HEK293 (cell line): ENCODE data around the gene MOB3C.

Experiments used
- CTCF ChIA-PET: fragments of 350-600 bp; formaldehyde crosslinking; extraction: SDS; loops from one replicate; lab custom pipeline; 2021; ENCODE audit warnings: antibody characterized with exemption; lab: Yijun Ruan, JAX
- POLR2A ChIA-PET: fragments of 300-600 bp; formaldehyde crosslinking; extraction: SDS; loops from one replicate; lab custom pipeline; 2020; ENCODE audit warnings: antibody characterized with exemption, inconsistent platforms; lab: Yijun Ruan, JAX
- H3K27ac ChIP-seq: fragments of 200-500 bp; sonication (Bioruptor generic); 2 replicates; pipeline ENCODE4 v1.5.1; 2014; ENCODE audit warnings: low read depth, low read length, control low read depth, inconsistent platforms; ENCODE audit errors: extremely low read depth
- H3K36me3 ChIP-seq, 2 experiments: fragments of 200-500 bp in 1 of 2; sonication (Bioruptor generic) in 1 of 2; 1 replicate in 1 of 2; 2 replicates in 1 of 2; pipeline ENCODE4 v1.5.1; 2014 to 2017; ENCODE audit warnings: inconsistent platforms in 2 of 2, low read length in 2 of 2; ENCODE audit not compliant: control insufficient read depth in 2 of 2, insufficient read depth in 1 of 2
- H3K4me1 ChIP-seq: fragments of 200-500 bp; sonication (Bioruptor generic); 2 replicates; pipeline ENCODE4 v1.5.1; 2014; ENCODE audit warnings: mild to moderate bottlenecking, low read length, inconsistent platforms; ENCODE audit not compliant: control insufficient read depth, insufficient read depth
- H3K4me3 ChIP-seq: 2 replicates; pipeline ENCODE4 v1.5.1; 2011; ENCODE audit warnings: low read depth, mild to moderate bottlenecking, control low read depth, low read length, moderate library complexity
- H3K9me3 ChIP-seq: fragments of 200-500 bp; sonication (Bioruptor generic); 2 replicates; pipeline ENCODE4 v1.5.1; 2014; ENCODE audit warnings: low read depth, low read length, inconsistent platforms; ENCODE audit not compliant: control insufficient read depth, insufficient read depth
- BCL11A ChIP-seq: fragments of 450-650 bp; formaldehyde crosslinking; IDR thresholded peaks from 2 replicates; pipeline ENCODE4 v1.5.1; 2016; ENCODE audit warnings: low read depth, missing biosample characterization, missing genetic modification characterization
- GFI1B ChIP-seq: fragments of 450-650 bp; formaldehyde crosslinking; IDR thresholded peaks from 2 replicates; pipeline ENCODE4 v1.5.1; 2016; ENCODE audit warnings: missing biosample characterization, missing genetic modification characterization
- MEIS1 ChIP-seq: sonication (generic); formaldehyde crosslinking; IDR thresholded peaks from 2 replicates; pipeline ENCODE4 v1.8.1; 2022; ENCODE audit warnings: missing genetic modification reagents, mild to moderate bottlenecking, borderline replicate concordance
- REPIN1 ChIP-seq: fragments of 450-650 bp; formaldehyde crosslinking; IDR thresholded peaks from 2 replicates; pipeline ENCODE4 v1.5.1; 2017; ENCODE audit warnings: missing biosample characterization, missing genetic modification characterization, low read depth
- ZBTB20 ChIP-seq: fragments of 450-650 bp; formaldehyde crosslinking; IDR thresholded peaks from 2 replicates; pipeline ENCODE4 v1.5.1; 2016; ENCODE audit warnings: missing biosample characterization, missing genetic modification characterization
- ZIC2 ChIP-seq: fragments of 450-650 bp; formaldehyde crosslinking; IDR thresholded peaks from 2 replicates; pipeline ENCODE4 v1.5.1; 2016; ENCODE audit warnings: missing biosample characterization, missing genetic modification characterization
- ZNF112 ChIP-seq: fragments of 450-650 bp; formaldehyde crosslinking; IDR thresholded peaks from 2 replicates; pipeline ENCODE4 v1.5.0; 2017; ENCODE audit warnings: missing biosample characterization, missing genetic modification characterization
- ZNF174 ChIP-seq: fragments of 450-650 bp; formaldehyde crosslinking; IDR thresholded peaks from 2 replicates; pipeline ENCODE4 v1.5.0; 2017; ENCODE audit warnings: missing biosample characterization, mild to moderate bottlenecking, missing genetic modification characterization
- ZNF302 ChIP-seq: fragments of 450-650 bp; formaldehyde crosslinking; IDR thresholded peaks from 2 replicates; pipeline ENCODE4 v1.5.1; 2016; ENCODE audit warnings: missing biosample characterization, missing genetic modification characterization, low read depth
- ZNF416 ChIP-seq: fragments of 450-650 bp; formaldehyde crosslinking; IDR thresholded peaks from 2 replicates; pipeline ENCODE4 v1.5.1; 2016; ENCODE audit warnings: missing biosample characterization, missing genetic modification characterization
- ZNF548 ChIP-seq: fragments of 450-650 bp; formaldehyde crosslinking; IDR thresholded peaks from 2 replicates; pipeline ENCODE4 v1.5.1; 2016; ENCODE audit warnings: missing biosample characterization, missing genetic modification characterization
- ZNF561 ChIP-seq: fragments of 450-650 bp; IDR thresholded peaks from 2 replicates; pipeline ENCODE4 v1.5.1; 2018; ENCODE audit warnings: missing biosample characterization, missing genetic modification characterization, borderline replicate concordance
- ZNF600 ChIP-seq: fragments of 450-650 bp; formaldehyde crosslinking; IDR thresholded peaks from 2 replicates; pipeline ENCODE4 v1.5.1; 2016; ENCODE audit warnings: missing biosample characterization, missing genetic modification characterization
- ZNF677 ChIP-seq: fragments of 450-650 bp; IDR thresholded peaks from 2 replicates; pipeline ENCODE4 v1.5.0; 2018; ENCODE audit warnings: missing biosample characterization, mild to moderate bottlenecking, missing genetic modification characterization, moderate library complexity
- TF ChIP-seq, protein P1 (sequence below): fragments of 450-650 bp; formaldehyde crosslinking; IDR thresholded peaks from 2 replicates; pipeline ENCODE4 v1.5.1; 2016; ENCODE audit warnings: missing biosample characterization, missing genetic modification characterization
- TF ChIP-seq, protein P2 (sequence below): fragments of 450-650 bp; formaldehyde crosslinking; conservative IDR thresholded peaks from 2 replicates; pipeline ENCODE4 v1.5.1; 2016; ENCODE audit warnings: low read depth, missing biosample characterization, missing genetic modification characterization
- TF ChIP-seq, protein P3 (sequence below): fragments of 450-650 bp; formaldehyde crosslinking; IDR thresholded peaks from 2 replicates; pipeline ENCODE4 v1.5.1; 2016; ENCODE audit warnings: missing biosample characterization, missing genetic modification characterization
- TF ChIP-seq, protein P4 (sequence below): fragments of 450-650 bp; formaldehyde crosslinking; IDR thresholded peaks from 2 replicates; pipeline ENCODE4 v1.5.1; 2016; ENCODE audit warnings: missing biosample characterization, missing genetic modification characterization
- TF ChIP-seq, protein P5 (sequence below): fragments of 450-650 bp; formaldehyde crosslinking; IDR thresholded peaks from 2 replicates; pipeline ENCODE4 v1.5.1; 2016; ENCODE audit warnings: missing biosample characterization, missing genetic modification characterization
- TF ChIP-seq, protein P6 (sequence below): fragments of 450-650 bp; formaldehyde crosslinking; IDR thresholded peaks from 2 replicates; pipeline ENCODE4 v1.5.1; 2017; ENCODE audit warnings: missing biosample characterization, mild to moderate bottlenecking, missing genetic modification characterization, moderate library complexity

MOB3C gene

DNA sequence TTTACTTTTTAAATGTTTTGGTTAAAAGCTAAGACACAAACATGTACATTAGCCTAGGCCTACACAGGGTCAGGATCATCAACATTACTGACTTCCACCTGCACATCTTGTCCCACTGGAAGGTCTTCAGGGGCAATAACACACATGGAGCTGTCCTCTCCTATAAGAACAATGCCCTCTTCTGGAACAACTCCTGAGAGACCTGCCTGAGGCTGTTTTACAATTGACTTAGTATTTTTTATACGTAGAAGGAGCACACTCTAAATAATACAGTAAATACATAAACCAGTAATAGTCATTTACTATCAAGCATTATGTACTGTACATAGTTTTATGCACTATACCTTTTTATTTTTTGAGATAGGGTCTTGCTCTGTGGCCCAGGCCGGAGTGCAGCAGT lies 14.1 kb upstream of the MOB3C start (continued):
- no peak for TF ChIP-seq REPIN1 (tag by site-specific recombination)
- TF ChIP-seq ZNF548 (tag by site-specific recombination): no peak
- TF ChIP-seq ZNF112 (tag by site-specific recombination): no peak
- no peak for TF ChIP-seq ZNF416 (tag by site-specific recombination)
- no peak for TF ChIP-seq ZNF600

DNA sequence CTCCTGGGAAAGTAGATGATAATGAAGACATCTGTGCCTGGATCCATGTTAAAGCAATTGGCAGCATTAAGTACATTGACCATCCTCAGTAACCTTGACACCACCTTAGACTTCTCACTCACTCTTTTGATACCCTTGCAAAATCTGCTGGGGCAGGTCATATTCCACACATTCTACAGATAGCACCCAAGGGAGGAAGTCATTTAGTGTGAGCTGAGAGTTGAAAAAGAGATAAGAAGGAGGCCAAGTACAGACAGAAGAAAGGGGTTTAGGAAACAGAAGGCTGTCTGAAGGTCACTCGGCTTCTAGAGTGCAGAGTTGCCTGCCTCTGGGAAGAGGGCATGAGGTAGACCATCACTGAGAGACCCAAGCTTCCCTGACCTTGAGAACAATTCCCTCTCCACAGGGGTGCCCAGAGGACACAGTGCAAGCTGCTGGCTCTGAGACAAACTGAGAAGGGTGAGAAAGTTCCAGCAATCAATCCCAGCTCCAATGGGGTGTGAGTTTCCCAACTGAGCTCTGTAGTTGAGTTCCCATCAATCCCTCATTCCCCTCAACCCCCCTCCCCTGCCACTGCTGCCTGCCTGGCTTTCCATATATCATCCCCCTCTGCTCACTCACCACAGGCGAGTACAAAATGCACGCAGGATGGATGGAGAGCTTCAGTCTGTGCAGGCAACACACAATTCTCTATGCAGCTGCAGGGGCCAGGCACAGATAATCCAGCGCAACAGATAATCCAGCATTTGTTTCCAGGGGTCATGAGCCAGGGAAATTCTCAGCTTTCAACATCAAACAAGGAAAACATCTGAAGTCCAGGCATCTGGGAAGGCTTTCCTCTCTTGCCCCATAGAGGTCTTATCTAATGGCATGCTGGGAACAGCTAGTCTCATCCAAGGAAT lies 7.4 kb upstream of the MOB3C start:
- CTCF ChIA-PET: interaction anchor here (1.0 to 3.5 kb wide), 5 partner anchors 10 to 101 kb away, joined by 3 to 20 read pairs (median 4); no protein-coding TSS in a partner anchor
- Histone ChIP-seq H3K4me3 (no peak overlapping the region), H3K27ac (no peak overlapping the region), H3K36me3 (peaks cover 0 to 5% of the 10 kb centered on the region in 2 experiments; a peak in 1 of 3 replicates), H3K4me1 (0 out of 2 replicates have a peak, but pooled peaks cover 3% of the 10 kb centered on the region), H3K9me3 (no peaks in the 10 kb centered on the region)
- peak; percentile 70 for TF ChIP-seq ZIC2 (tag by site-specific recombination)
- TF ChIP-seq, protein P1, sequence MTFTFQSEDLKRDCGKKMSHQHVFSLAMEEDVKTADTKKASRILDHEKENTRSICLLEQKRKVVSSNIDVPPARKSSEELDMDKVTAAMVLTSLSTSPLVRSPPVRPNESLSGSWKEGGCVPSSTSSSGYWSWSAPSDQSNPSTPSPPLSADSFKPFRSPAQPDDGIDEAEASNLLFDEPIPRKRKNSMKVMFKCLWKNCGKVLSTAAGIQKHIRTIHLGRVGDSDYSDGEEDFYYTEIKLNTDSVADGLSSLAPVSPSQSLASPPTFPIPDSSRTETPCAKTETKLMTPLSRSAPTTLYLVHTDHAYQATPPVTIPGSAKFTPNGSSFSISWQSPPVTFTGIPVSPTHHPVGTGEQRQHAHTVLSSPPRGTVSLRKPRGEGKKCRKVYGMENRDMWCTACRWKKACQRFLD (tag by site-specific recombination): no peak
- POLR2A ChIA-PET: interaction anchor here (0.7 to 1.5 kb wide), 3 partner anchors 11 to 44 kb away, joined by 3 to 4 read pairs (median 4); partner anchors contain the start of genes ATPAF1 and MKNK1

DNA sequence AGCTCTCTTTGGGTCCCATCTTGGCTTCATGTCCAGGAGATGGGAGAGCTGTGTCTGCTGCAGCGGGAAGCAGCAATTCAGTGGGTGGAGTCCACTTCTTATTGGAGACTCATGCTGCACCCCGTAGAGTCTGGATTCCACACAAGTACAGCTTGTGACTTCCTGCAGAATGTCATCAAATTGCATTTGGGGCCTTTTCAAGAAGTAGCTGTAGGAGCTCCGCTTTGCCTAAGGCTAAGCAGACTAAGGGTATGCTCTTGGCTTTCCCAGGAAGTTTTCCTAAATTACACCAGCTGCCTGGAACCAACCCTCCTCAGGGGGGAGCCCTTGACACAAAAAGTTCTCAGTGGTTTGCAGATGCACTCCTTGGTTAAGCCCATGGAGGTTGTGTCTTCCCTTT lies 5.7 kb upstream of the MOB3C start:
- 0 out of 2 replicates have a peak, but pooled peaks cover 3% of the 10 kb centered on the region for H3K4me1 ChIP-seq
- no peaks in the 10 kb centered on the region for H3K9me3 ChIP-seq
- no peak overlapping the region for H3K4me3 ChIP-seq
- ChIA-PET CTCF (interaction anchor here (0.6 to 3.5 kb wide), 18 partner anchors 9 to 236 kb away, joined by 3 to 20 read pairs (median 3); partner anchors contain the start of gene ATPAF1), POLR2A (interaction anchor here (1.4 to 1.8 kb wide), 3 partner anchors 10 to 18 kb away, joined by 3 to 6 read pairs (median 4); partner anchors contain the start of gene MKNK1)
- H3K27ac ChIP-seq: no peak overlapping the region
- no peaks in the 10 kb centered on the region for H3K36me3 ChIP-seq
- TF ChIP-seq, protein P2, sequence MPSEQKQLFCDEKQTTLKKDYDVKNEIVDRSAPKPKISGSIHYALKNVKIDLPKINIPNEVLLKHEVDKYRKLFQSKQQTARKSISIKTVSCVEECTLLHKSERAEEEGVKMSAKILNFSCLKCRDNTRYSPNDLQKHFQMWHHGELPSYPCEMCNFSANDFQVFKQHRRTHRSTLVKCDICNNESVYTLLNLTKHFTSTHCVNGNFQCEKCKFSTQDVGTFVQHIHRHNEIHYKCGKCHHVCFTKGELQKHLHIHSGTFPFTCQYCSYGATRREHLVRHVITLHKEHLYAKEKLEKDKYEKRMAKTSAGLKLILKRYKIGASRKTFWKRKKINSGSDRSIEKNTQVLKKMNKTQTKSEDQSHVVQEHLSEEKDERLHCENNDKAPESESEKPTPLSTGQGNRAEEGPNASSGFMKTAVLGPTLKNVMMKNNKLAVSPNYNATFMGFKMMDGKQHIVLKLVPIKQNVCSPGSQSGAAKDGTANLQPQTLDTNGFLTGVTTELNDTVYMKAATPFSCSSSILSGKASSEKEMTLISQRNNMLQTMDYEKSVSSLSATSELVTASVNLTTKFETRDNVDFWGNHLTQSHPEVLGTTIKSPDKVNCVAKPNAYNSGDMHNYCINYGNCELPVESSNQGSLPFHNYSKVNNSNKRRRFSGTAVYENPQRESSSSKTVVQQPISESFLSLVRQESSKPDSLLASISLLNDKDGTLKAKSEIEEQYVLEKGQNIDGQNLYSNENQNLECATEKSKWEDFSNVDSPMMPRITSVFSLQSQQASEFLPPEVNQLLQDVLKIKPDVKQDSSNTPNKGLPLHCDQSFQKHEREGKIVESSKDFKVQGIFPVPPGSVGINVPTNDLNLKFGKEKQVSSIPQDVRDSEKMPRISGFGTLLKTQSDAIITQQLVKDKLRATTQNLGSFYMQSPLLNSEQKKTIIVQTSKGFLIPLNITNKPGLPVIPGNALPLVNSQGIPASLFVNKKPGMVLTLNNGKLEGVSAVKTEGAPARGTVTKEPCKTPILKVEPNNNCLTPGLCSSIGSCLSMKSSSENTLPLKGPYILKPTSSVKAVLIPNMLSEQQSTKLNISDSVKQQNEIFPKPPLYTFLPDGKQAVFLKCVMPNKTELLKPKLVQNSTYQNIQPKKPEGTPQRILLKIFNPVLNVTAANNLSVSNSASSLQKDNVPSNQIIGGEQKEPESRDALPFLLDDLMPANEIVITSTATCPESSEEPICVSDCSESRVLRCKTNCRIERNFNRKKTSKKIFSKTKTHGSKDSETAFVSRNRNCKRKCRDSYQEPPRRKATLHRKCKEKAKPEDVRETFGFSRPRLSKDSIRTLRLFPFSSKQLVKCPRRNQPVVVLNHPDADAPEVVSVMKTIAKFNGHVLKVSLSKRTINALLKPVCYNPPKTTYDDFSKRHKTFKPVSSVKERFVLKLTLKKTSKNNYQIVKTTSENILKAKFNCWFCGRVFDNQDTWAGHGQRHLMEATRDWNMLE: no peak
- TF ChIP-seq, protein P3, sequence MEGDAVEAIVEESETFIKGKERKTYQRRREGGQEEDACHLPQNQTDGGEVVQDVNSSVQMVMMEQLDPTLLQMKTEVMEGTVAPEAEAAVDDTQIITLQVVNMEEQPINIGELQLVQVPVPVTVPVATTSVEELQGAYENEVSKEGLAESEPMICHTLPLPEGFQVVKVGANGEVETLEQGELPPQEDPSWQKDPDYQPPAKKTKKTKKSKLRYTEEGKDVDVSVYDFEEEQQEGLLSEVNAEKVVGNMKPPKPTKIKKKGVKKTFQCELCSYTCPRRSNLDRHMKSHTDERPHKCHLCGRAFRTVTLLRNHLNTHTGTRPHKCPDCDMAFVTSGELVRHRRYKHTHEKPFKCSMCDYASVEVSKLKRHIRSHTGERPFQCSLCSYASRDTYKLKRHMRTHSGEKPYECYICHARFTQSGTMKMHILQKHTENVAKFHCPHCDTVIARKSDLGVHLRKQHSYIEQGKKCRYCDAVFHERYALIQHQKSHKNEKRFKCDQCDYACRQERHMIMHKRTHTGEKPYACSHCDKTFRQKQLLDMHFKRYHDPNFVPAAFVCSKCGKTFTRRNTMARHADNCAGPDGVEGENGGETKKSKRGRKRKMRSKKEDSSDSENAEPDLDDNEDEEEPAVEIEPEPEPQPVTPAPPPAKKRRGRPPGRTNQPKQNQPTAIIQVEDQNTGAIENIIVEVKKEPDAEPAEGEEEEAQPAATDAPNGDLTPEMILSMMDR (tag by site-specific recombination): peak; percentile 74
- no peak for TF ChIP-seq ZNF561
- TF ChIP-seq MEIS1 (CRISPR knock-in tag): no peak
- TF ChIP-seq, protein P4, sequence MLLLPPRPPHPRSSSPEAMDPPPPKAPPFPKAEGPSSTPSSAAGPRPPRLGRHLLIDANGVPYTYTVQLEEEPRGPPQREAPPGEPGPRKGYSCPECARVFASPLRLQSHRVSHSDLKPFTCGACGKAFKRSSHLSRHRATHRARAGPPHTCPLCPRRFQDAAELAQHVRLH: 0 out of 2 replicates have a peak, but pooled peaks have one; percentile 5
- TF ChIP-seq, protein P5, sequence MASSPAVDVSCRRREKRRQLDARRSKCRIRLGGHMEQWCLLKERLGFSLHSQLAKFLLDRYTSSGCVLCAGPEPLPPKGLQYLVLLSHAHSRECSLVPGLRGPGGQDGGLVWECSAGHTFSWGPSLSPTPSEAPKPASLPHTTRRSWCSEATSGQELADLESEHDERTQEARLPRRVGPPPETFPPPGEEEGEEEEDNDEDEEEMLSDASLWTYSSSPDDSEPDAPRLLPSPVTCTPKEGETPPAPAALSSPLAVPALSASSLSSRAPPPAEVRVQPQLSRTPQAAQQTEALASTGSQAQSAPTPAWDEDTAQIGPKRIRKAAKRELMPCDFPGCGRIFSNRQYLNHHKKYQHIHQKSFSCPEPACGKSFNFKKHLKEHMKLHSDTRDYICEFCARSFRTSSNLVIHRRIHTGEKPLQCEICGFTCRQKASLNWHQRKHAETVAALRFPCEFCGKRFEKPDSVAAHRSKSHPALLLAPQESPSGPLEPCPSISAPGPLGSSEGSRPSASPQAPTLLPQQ: no peak
- TF ChIP-seq ZNF302: no peak
- no peak for TF ChIP-seq BCL11A
- no peak for TF ChIP-seq ZNF174
- no peak for TF ChIP-seq ZNF677 (tag by site-specific recombination)
- no peak for TF ChIP-seq ZBTB20 (tag by site-specific recombination)
- TF ChIP-seq, protein P6, sequence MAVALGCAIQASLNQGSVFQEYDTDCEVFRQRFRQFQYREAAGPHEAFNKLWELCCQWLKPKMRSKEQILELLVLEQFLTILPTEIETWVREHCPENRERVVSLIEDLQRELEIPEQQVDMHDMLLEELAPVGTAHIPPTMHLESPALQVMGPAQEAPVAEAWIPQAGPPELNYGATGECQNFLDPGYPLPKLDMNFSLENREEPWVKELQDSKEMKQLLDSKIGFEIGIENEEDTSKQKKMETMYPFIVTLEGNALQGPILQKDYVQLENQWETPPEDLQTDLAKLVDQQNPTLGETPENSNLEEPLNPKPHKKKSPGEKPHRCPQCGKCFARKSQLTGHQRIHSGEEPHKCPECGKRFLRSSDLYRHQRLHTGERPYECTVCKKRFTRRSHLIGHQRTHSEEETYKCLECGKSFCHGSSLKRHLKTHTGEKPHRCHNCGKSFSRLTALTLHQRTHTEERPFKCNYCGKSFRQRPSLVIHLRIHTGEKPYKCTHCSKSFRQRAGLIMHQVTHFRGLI (tag by site-specific recombination): no peak
- no peak for TF ChIP-seq GFI1B (tag by site-specific recombination)
